ENCODE data around the gene GPT2.
"Not testable (repeated sequence)": the region's sequence is repeated elsewhere in the genome, so short reads cannot be mapped to it uniquely, and the experiment has no call there.

GPT2 gene

DNA sequence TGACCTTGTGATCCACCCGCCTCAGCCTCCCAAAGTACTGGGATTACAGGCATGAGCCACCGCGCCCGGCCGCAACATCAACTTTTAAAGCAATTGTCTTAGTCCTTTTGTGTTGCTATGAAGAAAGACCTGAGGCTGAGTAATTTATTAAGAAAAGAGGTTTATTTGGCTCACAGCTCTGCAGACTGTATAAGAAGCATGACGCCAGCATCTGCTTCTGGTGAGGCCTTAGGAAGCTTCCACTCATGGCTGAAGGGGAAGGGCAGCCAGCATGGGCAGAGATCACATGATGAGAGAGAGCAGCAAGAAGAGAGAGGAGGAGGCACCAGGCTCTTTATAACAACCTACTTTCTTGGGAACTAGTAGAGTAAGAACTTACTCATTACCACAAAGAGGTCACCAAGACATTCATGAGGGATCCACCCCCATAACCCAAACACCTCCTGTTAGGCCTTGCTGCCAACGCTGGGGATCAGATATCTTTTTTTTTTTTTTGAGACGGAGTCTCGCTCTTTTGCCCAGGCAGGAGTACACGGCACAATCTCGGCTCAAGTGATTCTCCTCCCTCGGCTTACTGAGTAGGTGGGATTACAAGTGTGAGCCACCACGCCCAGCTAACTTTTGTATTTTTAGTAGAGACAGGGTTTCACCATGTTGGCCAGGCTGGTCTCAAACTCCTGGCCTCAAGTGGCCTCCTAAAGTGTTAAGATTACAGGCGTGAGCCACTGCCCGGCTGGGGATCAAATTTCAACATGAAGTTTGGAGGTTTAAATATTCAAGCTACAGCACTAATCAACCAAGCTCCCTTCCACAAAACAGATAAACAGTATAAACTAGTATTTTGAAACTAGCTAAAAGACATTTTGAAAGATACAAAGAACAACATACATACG is 21.4 kb upstream of the GPT2 start:
- no peak for DNase-seq

DNA sequence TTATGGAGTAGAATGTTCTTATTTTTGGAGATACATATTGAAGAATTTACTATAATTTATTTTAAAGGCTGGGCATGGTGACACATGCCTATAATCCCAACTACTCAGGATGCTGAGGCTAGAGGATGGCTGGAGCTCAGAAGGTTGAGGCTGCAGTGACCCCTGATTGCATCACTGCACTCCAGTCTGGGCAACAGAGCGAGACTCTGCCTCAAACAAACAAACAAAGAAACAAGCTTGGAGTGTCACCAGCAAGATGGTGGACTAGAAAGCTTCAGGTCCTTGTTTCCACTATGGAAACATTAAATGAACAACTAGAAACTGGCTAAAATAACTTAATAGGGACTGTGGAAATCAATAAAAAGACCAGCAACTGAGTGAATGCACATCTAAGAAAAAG is 17.9 kb upstream of the GPT2 start:
- DNase-seq, result no peak

DNA sequence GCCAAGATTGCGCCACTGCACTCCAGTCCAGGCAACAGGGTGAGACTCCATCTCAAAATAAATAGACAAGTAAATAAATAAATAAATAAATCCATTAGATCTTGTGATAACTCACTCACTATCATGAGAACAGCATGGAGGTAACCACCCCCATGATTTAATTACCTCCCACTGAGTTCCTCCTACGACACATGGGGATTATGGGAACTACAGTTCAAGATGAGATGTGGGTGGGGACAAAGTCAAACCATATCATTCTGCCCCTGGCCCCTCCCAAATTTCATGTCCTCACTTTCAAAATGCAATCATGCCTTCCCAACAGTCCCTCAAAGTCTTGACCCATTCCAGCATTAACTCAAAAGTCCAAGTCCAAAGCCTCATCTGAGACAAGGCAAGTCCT is 16.7 kb upstream of the GPT2 start:
- not testable (repeated sequence) for DNase-seq

- not testable (repeated sequence) for DNase-seq
Measured at GRCh38 chr16:46868891-46869290, 15.3 kb upstream of the GPT2 start.

GRCh38 chr16:46871597-46871996 is 12.6 kb upstream of the GPT2 start:
- no peak for DNase-seq

DNA sequence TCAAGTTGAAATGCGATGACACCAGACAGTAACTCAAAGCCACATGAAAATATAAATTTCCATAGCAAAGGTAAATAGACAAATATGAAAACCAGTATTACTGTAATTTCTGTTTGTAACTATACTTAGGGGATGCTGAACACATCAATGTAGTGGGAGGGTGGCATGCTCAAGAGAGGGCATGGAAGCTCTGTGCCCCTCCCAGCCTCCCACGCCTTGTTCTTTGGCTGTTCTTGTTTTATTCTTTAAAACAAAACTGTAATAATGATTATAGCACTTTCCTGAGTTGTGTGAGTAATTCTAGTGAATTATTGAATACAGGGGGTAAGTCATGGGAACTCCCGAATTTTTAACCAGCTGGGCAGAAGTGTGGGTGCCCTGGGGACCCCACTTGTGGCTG is 11.0 kb upstream of the GPT2 start:
- no peak for DNase-seq

DNA sequence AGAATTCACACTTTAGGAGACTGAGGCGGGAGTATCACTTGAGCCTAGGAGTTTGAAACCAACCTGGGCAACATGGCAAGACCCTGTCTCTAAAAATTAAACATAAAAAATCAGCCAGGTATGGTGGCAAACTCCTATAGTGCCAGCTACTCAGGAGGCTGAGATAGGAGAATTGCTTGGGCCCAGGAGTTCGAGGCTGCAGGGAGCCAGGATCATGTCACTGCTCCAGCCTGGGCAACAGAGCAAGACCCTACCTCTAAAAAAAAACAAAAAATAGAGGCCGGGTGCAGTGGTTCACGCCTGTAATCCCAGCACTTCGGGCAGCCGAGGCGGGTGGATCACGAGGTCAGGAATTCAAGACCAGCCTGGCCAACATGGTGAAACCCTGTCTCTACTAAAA is 8.9 kb upstream of the GPT2 start:
- no peak for DNase-seq

DNA sequence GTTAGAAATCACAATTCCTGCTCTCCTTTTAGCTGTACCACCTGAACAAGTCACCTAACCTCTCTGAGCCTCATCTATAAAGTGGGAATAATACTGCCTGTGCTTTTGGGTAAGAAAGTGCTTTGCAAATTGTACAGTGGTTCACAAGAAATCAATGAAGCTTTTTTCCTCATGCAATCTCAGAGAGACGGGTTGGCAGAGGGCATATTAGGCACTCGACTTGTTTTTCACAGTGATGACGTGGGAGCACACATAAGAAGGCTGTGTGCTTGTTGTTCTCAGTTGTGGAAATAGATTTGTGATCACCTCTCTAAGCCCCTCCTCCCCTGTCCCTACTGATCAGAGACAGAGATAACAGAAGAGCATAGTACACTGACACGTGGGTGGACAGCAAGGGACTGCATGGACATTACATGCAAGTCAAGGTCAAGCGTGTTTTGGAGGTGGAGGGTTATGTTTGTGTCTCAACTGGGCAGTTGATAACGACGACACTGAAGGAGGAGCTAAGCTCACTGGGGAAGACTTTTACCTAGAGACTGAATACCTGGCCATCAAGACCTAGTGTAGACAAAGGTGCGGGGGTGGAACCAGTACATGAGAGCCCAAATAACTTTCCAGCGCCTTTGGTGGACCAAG is 1.7 kb upstream of the GPT2 start:
- DNase-seq, result no peak

GRCh38 chr16:46882940-46883307 is 1.2 kb upstream of the GPT2 start:
- no peak for DNase-seq

DNA sequence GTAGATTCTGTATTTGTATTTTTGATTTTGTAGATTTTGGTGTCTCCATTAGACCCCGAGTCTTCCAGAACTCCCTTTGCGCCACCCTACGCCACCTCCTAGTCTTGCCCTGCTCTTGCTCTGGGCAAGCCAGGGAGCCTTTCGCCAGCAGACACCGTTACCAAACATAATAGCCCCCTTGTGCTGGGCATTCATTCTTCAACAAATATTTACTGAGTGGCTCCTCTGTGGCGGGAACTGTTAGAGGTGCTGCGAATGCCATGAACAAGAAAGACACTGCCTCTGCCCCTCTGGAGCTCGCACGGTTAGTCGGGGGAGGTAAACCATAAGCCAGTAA is 841 bp upstream of the GPT2 start:
- peak; percentile 62 for DNase-seq

GRCh38 chr16:46884513-46885293 is 541 bp downstream of the GPT2 start:
- DNase-seq, result no peak

- no peak for DNase-seq
Measured at GRCh38 chr16:46885960-46886763, 2.0 kb downstream of the GPT2 start.

DNA sequence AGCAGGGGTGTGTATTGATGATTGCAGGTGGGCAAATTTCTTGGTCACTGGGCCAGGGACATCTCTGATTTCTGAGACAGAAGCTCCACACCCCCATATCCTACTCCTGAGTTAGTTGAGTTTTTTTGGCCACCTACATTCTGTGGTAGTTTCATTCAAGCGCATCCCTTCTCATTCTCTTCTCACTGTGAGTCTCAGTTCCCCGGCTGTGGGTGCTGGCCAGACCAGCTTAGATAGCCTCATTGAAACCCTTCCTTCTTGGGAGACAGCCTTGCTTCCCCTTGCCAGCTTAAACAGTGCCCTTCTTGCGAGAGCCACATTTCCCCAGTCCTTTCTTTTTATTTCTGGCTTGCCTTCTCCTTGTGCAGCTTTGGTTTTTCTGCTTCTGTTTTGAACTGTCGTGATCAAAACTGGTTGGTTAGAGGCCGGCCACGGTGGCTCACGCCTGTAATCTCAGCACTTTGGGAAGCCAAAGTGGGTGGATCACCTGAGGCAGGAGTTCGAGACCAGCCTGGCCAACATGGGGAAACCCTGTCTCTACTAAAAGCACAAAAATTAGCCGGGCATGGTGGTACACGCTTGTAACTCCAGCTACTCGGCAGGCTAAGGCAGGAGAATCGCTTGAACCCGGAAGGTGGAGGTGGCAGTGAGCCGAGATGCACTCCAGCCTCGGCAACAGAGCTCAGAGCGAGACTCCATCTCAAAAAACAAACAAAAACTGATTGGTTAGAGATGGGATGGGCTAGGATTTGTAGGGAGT is 2.8 kb downstream of the GPT2 start:
- no peak for DNase-seq

DNA sequence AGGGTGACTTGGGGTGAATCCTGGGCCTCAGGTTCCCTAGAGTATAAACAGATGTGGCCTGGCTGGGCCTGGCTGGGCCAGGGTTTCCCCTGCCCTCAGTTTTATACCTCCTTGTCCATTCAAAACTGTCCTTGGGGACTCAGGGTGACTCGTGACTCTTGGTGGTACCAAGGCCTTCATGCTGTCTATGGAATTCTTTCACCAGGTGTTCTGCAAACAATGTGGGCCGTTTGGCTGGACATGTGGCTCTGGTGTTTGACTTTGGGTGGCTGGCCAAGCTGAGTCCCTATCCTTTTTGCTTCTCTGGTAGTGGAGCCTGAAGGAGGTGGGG is 3.3 kb downstream of the GPT2 start:
- no peak for DNase-seq

GRCh38 chr16:46889245-46889941 is 5.2 kb downstream of the GPT2 start:
- DNase-seq, result no peak

DNA sequence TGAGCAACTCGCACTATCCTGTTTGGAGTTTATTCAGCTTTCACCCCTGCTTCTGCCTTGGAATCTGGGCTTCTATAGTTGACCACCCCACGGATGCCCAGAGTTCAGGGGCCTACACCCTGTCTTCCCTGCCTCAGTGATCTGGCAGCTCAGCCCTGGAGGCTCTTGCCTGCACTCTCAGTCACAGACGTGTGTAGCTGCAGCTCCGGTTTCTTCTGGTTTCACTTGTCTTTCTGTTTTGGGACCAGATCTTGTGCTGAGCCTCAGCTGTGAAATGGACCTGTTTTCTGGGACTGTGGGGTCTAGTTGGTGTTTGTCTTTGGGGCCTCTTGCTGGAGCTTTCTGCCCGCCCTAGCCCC is 5.8 kb downstream of the GPT2 start:
- no peak for DNase-seq

DNA sequence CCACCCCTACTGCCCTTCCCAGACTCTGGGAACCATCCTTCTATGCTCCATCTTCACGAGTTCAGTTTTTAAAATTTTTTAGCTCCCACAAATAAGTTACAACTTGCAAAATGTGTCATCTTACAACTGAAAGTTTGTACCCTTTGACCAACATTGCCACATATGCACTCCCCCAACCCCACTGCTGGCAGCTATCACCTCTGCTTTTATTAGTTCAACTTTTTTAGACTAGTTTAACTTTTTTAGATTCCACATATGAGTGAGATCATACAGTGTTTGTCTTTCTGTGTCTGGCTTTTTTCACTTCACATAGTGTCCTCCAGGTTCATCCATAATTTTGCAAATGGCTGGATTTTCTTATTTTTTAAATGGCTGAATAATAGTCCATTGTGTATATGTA is 7.7 kb downstream of the GPT2 start:
- DNase-seq, result no peak

- no peak for DNase-seq
Measured at GRCh38 chr16:46894036-46894672, 10.0 kb downstream of the GPT2 start.

DNA sequence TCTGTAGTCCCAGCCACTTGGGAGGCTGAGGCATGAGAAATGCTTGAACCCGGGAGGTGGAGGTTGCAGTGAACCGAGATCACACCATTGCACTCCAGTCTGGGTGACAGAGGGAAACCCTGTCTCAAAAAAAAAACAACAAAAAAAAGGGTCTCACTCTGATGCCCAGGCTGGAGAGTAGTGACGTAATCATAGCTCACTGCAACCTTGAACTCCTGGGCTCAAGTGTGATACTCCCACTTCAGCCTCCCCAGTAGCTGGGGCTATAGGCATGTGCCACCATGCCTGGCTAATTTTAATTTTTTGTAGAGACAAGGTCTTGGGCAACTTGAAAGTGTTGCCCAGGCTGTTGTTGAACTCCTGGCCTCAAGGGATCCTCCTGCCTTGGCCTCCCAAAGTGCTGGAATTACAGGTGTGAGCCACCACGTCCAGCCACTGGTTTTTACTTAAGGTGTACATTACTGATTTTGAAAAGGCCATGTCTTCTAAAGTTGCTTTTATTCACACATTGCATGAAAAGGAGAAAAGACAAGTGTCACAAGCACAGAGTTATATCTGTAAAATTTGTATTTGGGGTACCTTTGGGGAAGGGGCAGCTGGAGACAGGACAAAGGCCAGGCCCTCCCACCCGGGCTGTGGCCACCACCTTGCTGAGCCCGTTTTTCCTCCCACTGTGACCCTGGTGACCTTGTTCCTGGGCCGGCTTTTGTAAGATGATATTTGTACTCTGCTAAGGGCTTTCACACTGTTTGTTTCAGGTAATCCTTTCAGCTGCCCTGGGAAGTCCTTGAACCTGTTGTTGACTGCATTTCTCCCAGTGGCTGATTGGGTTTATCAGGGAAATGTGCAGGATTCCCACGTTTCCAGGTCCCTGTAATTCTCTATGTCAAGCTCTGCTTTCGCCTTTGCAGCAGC is 11.5 kb downstream of the GPT2 start:
- DNase-seq, result no peak

- DNase-seq, result no peak
Measured at GRCh38 chr16:46896314-46896968, 12.3 kb downstream of the GPT2 start.

All from NCI-H1417 treated with DMSO at 0.1 percent for 48 hours (cell line).